LNCaP clone FGC (cell line): ENCODE data around the gene OR10G7.

Source experiments
- DNase-seq: peaks from one replicate; pipeline ENCODE4 v3.0.0-alpha.2; 2011; ENCODE audit warnings: low read depth
- H3K4me3 ChIP-seq: 2 replicates; pipeline ENCODE4 v1.5.1; 2011; ENCODE audit warnings: mild to moderate bottlenecking, low read depth, low read length, control low read depth
- CTCF ChIP-seq: IDR thresholded peaks from 2 replicates; pipeline ENCODE4 v1.5.1; 2012; ENCODE audit warnings: mild to moderate bottlenecking; ENCODE audit not compliant: control insufficient read depth, insufficient read depth; ENCODE audit errors: extremely low read depth

The OR10G7 gene

GRCh38 chr11:123995119-123995518 lies 46.0 kb downstream of the OR10G7 start, which contains the start of gene OR10G6:
OR10G6 (minus strand) TSS chr11:123995161; CDS start chr11:123995161, 0 bp downstream.
- TF ChIP-seq CTCF: no peak
- DNase-seq: no peak
- H3K4me3 ChIP-seq: no peak within 1 kb of the TSS
